Lung microvascular endothelial cell (primary cell): ENCODE measurements around the gene CUZD1. TPM values are rescaled to one million over a fixed set of nuclear protein-coding genes. Genes with fewer than 3 reads are reported as not detected.
A peak's percentile ranks its signal among the peaks of the same experiment; 100 is the strongest.

Experiments used
- DNase-seq, 2 donors: peaks; one replicate each; pipeline versions ENCODE4 v3.0.0 to v3.0.0-alpha.2; 2010; ENCODE audit warnings: low read depth in 2 of 2
- total RNA-seq: library from RNA; depleted of rRNA; stranded (reverse); fragments of >200 nt; gene quantifications from 2 replicates; pipeline ENCODE4 v1.2.1, GENCODE V29; 2014

Gene CUZD1
- total RNA-seq, 1 donor from 2014 or later, result 0.20 TPM

DNA sequence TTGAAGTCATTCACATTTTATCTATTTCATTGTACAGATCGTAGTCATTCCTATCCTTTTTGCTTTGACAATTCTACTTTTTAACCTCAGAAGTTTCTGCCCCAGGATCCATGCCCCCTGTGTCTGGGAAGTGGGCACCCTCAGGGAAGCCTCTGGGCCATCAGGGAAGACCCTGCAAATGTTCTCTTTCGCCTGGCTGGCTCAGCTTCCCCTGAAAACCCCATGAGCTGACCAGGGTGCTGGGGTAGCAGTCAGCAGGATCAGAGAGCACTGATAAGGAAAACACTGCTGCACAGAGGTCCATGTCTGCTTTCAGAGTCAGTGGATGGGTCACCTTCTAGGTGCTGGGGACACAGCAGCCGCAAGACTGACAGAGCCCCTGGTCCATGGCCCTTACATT, 23.8 kb downstream of the CUZD1 start:
- no peak for DNase-seq

DNA sequence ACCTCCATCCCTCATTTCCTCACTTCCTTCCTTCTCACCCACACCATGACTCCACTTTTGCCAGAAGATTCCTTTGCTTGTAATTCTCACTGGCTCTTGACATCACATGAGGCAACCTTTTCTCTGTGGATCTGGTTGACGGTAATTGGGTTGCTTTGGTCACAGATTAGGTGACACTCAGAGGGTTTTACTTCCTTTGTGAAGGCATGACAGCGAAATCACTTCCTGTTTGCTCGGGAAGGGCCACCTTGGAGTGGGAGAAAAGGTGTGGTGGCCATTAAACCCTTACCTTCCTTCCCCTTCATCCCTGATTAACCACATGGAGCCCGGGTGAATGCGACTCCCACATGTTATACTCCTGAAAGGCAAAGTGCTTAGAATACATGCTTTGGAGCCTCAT, 30.2 kb downstream of the CUZD1 start:
- no peak for DNase-seq

- no peak for DNase-seq
Measured at GRCh38 chr10:122814493-122814892, 31.2 kb downstream of the CUZD1 start.

GRCh38 chr10:122812751-122813150, 32.9 kb downstream of the CUZD1 start:
- no peak for DNase-seq

- no peak for DNase-seq
Measured at GRCh38 chr10:122802282-122802681, 43.4 kb downstream of the CUZD1 start.

DNA sequence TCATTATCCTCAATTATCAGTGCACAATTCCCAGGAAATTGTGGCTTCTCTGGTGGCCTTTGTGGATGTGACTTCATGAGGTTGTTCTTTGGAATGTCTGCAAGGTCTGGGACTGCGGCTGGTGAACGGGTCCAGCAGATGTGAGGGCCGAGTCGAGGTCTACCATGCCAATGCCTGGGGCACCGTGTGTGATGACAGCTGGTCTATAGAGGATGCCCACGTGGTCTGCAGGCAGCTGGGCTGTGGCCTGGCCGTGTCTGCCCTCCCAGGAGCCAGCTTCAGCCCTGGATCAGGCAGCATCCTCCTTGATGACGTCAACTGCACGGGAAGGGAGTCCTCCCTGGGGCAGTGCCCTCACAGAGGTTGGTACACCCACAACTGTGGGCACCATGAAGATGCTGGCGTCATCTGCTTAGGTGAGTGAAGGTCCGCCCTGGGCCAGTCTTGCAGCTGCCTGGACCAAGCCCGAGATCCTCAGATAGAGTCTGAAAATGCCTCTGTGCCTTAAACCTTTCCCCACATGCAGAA, 46.9 kb downstream of the CUZD1 start:
- no peak for DNase-seq

- DNase-seq, result no peak
Measured at GRCh38 chr10:122796796-122797195, 48.9 kb downstream of the CUZD1 start.

GRCh38 chr10:122795924-122796323, 49.7 kb downstream of the CUZD1 start:
- DNase-seq, result no peak

- peak; percentile 20 to 52 for DNase-seq
Measured at GRCh38 chr10:122786269-122786668, 59.4 kb downstream of the CUZD1 start.

GRCh38 chr10:122782911-122783310, 62.7 kb downstream of the CUZD1 start:
- DNase-seq, result no peak

Other genes starting within 250 kb of the CUZD1 start
- not detected in 2 replicates for gene C10orf120, start 146.0 kb downstream of the CUZD1 start, total RNA-seq
- 0.60 and 3.5 TPM in 2 replicates for gene FAM24B, start 33.7 kb upstream of the CUZD1 start, total RNA-seq
- not detected in 2 replicates for gene FAM24A, start 64.8 kb upstream of the CUZD1 start, total RNA-seq
- 12.6 and 15.9 TPM in 2 replicates for gene C10orf88, start 108.4 kb upstream of the CUZD1 start, total RNA-seq
- 2.4 and 2.8 TPM in 2 replicates for gene PSTK, start 134.5 kb upstream of the CUZD1 start, total RNA-seq
- 1.7 and 2.2 TPM in 2 replicates for gene IKZF5, start 162.9 kb upstream of the CUZD1 start, total RNA-seq
- 3.2 and 3.9 TPM in 2 replicates for gene ACADSB, start 163.1 kb upstream of the CUZD1 start, total RNA-seq